OCI-LY7 (cell line): ENCODE measurements around the gene NKX2-2.

Experiments used
- EZH2phosphoT487 ChIP-seq: fragments of 200-600 bp; sonication (generic); IDR thresholded peaks from 2 replicates; pipeline ENCODE4 v1.6.1; 2018; ENCODE audit warnings: low read depth, borderline replicate concordance, mild to moderate bottlenecking, mixed run types, antibody characterized with exemption, low read length, moderate library complexity, mixed read lengths
- TF ChIP-seq, protein P1 (sequence below): fragments of 200-600 bp; sonication (generic); conservative IDR thresholded peaks from 2 replicates; pipeline ENCODE4 v1.5.1; 2014; ENCODE audit warnings: mild to moderate bottlenecking, antibody characterized with exemption, low read length, moderate library complexity, mixed read lengths

- TF ChIP-seq, protein P1, sequence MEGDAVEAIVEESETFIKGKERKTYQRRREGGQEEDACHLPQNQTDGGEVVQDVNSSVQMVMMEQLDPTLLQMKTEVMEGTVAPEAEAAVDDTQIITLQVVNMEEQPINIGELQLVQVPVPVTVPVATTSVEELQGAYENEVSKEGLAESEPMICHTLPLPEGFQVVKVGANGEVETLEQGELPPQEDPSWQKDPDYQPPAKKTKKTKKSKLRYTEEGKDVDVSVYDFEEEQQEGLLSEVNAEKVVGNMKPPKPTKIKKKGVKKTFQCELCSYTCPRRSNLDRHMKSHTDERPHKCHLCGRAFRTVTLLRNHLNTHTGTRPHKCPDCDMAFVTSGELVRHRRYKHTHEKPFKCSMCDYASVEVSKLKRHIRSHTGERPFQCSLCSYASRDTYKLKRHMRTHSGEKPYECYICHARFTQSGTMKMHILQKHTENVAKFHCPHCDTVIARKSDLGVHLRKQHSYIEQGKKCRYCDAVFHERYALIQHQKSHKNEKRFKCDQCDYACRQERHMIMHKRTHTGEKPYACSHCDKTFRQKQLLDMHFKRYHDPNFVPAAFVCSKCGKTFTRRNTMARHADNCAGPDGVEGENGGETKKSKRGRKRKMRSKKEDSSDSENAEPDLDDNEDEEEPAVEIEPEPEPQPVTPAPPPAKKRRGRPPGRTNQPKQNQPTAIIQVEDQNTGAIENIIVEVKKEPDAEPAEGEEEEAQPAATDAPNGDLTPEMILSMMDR: no peak
- TF ChIP-seq EZH2phosphoT487: no peak
These were observed 3.9 kb upstream of the NKX2-2 start for GRCh38 chr20:21517566-21518277.
